H1 (cell line): ENCODE results near the gene IFT81. TPM values are rescaled to one million over a fixed set of nuclear protein-coding genes. Genes with fewer than 3 reads are reported as not detected.

Source experiments
- CHD1 ChIP-seq: IDR thresholded peaks from 2 replicates; pipeline ENCODE4 v1.6.1; 2012; ENCODE audit warnings: low read depth, low read length, improper control_type of control experiment
- CHD2 ChIP-seq: IDR thresholded peaks from 2 replicates; pipeline ENCODE4 v1.6.1; 2012; ENCODE audit warnings: low read length, improper control_type of control experiment
- KDM1A ChIP-seq: fragments of 200-600, 300-600 bp; sonication (generic); IDR thresholded peaks from 2 replicates; pipeline ENCODE4 v1.7.1; 2016; ENCODE audit warnings: mild to moderate bottlenecking, low read length, borderline replicate concordance
- RAD21 ChIP-seq, 2 experiments: IDR thresholded peaks in 1 of 2; conservative IDR thresholded peaks in 1 of 2; 2 replicates each; pipeline ENCODE4 v1.6.1; 2011; ENCODE audit warnings: low read depth in 2 of 2, low read length in 2 of 2, improper control_type of control experiment in 1 of 2, inconsistent platforms in 1 of 2, mild to moderate bottlenecking in 1 of 2, moderate library complexity in 1 of 2
- SP1 ChIP-seq: IDR thresholded peaks from 2 replicates; pipeline ENCODE4 v1.6.1; 2011; ENCODE audit warnings: low read depth, low read length
- SP2 ChIP-seq: IDR thresholded peaks from 2 replicates; pipeline ENCODE4 v1.6.1; 2012; ENCODE audit warnings: mild to moderate bottlenecking, low read length, inconsistent platforms
- TEAD4 ChIP-seq: IDR thresholded peaks from 2 replicates; pipeline ENCODE4 v1.6.1; 2012; ENCODE audit warnings: low read depth, low read length, inconsistent platforms, mixed read lengths
- USF2 ChIP-seq: IDR thresholded peaks from 2 replicates; pipeline ENCODE4 v1.6.1; 2011; ENCODE audit warnings: low read length, improper control_type of control experiment
- polyA plus RNA-seq, 7 experiments: library from polyadenylated mRNA; depleted of rRNA in 3 of 7; stranded (reverse) in 5 of 7; unstranded in 2 of 7; fragments of >200 nt in 5 of 7; fragments of 200-250 nt in 2 of 7; gene quantifications; 1 replicate in 5 of 7; 2 replicates in 1 of 7; 4 replicates in 1 of 7; pipeline versions ENCODE4 v1.2.1 to v1.2.3, GENCODE V29; 2011 to 2013; ENCODE audit warnings: missing spikeins in 2 of 7, mixed read lengths in 2 of 7
- total RNA-seq: library from RNA; stranded (reverse); fragmentation: NEBNext Ultra II Directional; extraction: Animal tissue kit (Norgen Biotek cat#: 25700); gene quantifications from 2 replicates; pipeline ENCODE4 v1.2.1, GENCODE V29; 2021
- TF ChIP-seq, protein P1 (sequence below): IDR thresholded peaks from 2 replicates; pipeline ENCODE4 v1.6.1; 2011; ENCODE audit warnings: low read depth, mild to moderate bottlenecking, low read length; ENCODE audit not compliant: insufficient read depth

The IFT81 gene
- total and polyA plus RNA-seq, 2 of the 8 experiments (the other 6 are each of a cell fraction or from before 2014, with no cell fraction given), result 4.1 to 14.5 TPM

DNA sequence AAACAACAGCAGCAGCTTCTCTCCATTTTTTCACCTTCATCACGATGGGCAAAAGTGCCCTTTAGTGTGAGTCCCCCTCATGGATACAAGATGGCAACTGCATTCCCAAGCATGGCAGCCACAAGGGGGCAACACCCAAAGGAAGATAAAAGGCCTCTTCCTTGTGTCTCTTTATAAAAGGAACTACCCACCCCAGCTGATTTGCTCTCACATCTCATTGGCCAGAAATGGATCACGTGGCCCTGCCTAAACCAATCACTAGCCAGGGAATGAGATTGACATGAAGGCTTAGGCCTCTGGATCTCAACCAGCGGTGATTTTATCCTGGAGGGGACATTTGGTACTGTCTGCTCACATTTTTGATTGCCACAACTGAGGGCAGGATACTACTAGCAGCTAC, 21.9 kb upstream of the IFT81 start (continued):
- TF ChIP-seq RAD21 (IDR thresholded peaks at IDR 0.05 in 1 of 2, conservative IDR thresholded peaks at IDR 0.05 in 1 of 2; ENCODE audit: low read depth in 2 of 2, low read length in 2 of 2) (peak; percentile 52 to 58), TEAD4 (peak; percentile 81), KDM1A (no peak), USF2 (peak; percentile 96), SP2 (peak; percentile 52; the same call in 1 of the 2 replicates), CHD1 (no peak), SP1 (peak; percentile 97), CHD2 (peak; percentile 90)
- TF ChIP-seq, protein P1, sequence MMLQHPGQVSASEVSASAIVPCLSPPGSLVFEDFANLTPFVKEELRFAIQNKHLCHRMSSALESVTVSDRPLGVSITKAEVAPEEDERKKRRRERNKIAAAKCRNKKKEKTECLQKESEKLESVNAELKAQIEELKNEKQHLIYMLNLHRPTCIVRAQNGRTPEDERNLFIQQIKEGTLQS, result peak; percentile 87
